ENCODE results near the gene UBALD2. TPM values are rescaled to one million over a fixed set of nuclear protein-coding genes. Genes with fewer than 3 reads are reported as not detected.

The UBALD2 gene
- total and polyA plus RNA-seq, 2 of the 13 experiments (the other 11 are each of a cell fraction or from before 2014, with no cell fraction given): 3.3 to 89.7 TPM

- TF ChIP-seq ZBTB34 (CRISPR knock-in tag; IDR thresholded peaks at IDR 0.05) (no peak), ZNF451 (CRISPR knock-in tag; IDR thresholded peaks at IDR 0.05) (no peak), SMAD3 (CRISPR knock-in tag; IDR thresholded peaks at IDR 0.05) (no peak), RFX3 (CRISPR knock-in tag; IDR thresholded peaks at IDR 0.05) (no peak), ZNF101 (CRISPR knock-in tag; IDR thresholded peaks at IDR 0.05; ENCODE audit: borderline replicate concordance, low read depth) (no peak), ZNF747 (CRISPR knock-in tag; IDR thresholded peaks at IDR 0.05; ENCODE audit: borderline replicate concordance) (no peak), ZNF775 (CRISPR knock-in tag; IDR thresholded peaks at IDR 0.05; ENCODE audit: borderline replicate concordance) (no peak), ZNF720 (CRISPR knock-in tag; IDR thresholded peaks at IDR 0.05) (no peak), SNAI1 (CRISPR knock-in tag; IDR thresholded peaks at IDR 0.05; ENCODE audit: borderline replicate concordance) (no peak), ZGPAT (CRISPR knock-in tag; IDR thresholded peaks at IDR 0.05) (peak; percentile 66), CENPX (CRISPR knock-in tag; IDR thresholded peaks at IDR 0.05) (no peak), POLR2AphosphoS5 (IDR thresholded peaks at IDR 0.05; ENCODE audit: low read depth, low read length) (no peak), KDM6A (CRISPR knock-in tag; IDR thresholded peaks at IDR 0.05; ENCODE audit: low read depth) (0 out of 2 replicates have a peak, but pooled peaks have one; percentile 22), ETS1 (CRISPR knock-in tag; IDR thresholded peaks at IDR 0.05) (no peak), ZSCAN31 (CRISPR knock-in tag; IDR thresholded peaks at IDR 0.05; ENCODE audit: low read depth) (no peak), KDM1A (CRISPR knock-in tag; IDR thresholded peaks at IDR 0.05) (no peak), ZSCAN5A (CRISPR knock-in tag; IDR thresholded peaks at IDR 0.05; ENCODE audit: borderline replicate concordance) (no peak), ZNF275 (CRISPR knock-in tag; IDR thresholded peaks at IDR 0.05; ENCODE audit: borderline replicate concordance) (no peak), E2F2 (CRISPR knock-in tag; IDR thresholded peaks at IDR 0.05; ENCODE audit: borderline replicate concordance) (no peak), ZNF781 (CRISPR knock-in tag; IDR thresholded peaks at IDR 0.05; ENCODE audit: borderline replicate concordance, not compliant biosample characterization) (peak; percentile 63), ZNF180 (CRISPR knock-in tag; IDR thresholded peaks at IDR 0.05; ENCODE audit: borderline replicate concordance, low read depth) (no peak)
Measured at GRCh38 chr17:76246080-76247066, 18.8 kb upstream of the UBALD2 start (continued).

Data from HepG2 (cell line).